ENCODE measurements around the gene CATSPERE. TPM values are rescaled to one million over a fixed set of nuclear protein-coding genes. Genes with fewer than 3 reads are reported as not detected.
"Not testable (repeated sequence)": the region's sequence is repeated elsewhere in the genome, so short reads cannot be mapped to it uniquely, and the experiment has no call there.

The CATSPERE gene
- total RNA-seq, 2 experiments from 2014 or later, result 0.20 to 0.58 TPM

GRCh38 chr1:244672946-244673682, 212.0 kb downstream of the CATSPERE start:
- H3K4me3 Mint-ChIP-seq, result no peak overlapping the region
- H3K27me3 Mint-ChIP-seq, result no peaks in the 10 kb centered on the region
- POLR2A ChIA-PET, result no interaction called here
- no peak for TF ChIP-seq CTCF (IDR thresholded peaks at IDR 0.05)
- DNase-seq (no peak), ATAC-seq (no peak)
- intact Hi-C loops (cut with micrococcal nuclease), result no loop called here
- no peak overlapping the region for H3K27ac Mint-ChIP-seq
- H3K9me3 Mint-ChIP-seq, result no peaks in the 10 kb centered on the region
- CTCF ChIA-PET, result no interaction called here
- peaks cover 25% of the 10 kb centered on the region for H3K4me1 Mint-ChIP-seq (ENCODE audit: low read depth)
- peaks cover 33% of the 10 kb centered on the region for H3K36me3 Mint-ChIP-seq (ENCODE audit: low read depth)

DNA sequence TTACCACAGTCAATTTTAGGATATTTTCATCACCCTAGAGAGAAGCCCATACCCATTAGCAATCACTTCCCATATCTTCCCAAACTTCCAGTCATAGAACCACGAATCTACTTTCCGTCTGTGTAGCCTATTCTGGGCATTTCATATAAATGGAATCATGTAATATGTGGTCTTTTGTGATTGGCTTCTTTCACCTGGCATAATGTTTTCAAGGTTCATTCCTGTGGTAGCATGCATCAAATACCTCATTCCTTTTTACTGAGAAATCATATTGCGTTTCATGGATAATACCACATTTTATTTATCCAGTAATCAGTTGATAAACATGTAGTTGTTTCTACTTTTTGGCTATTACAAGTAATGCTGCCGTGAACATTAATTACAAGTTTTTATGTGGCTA, 213.4 kb downstream of the CATSPERE start:
- intact Hi-C loops (cut with micrococcal nuclease), result no loop called here
- Mint-ChIP-seq H3K36me3 (ENCODE audit: low read depth) (peaks cover 36% of the 10 kb centered on the region), H3K9me3 (no peaks in the 10 kb centered on the region), H3K4me3 (no peak overlapping the region), H3K27ac (no peak overlapping the region), H3K4me1 (ENCODE audit: low read depth) (peaks cover 24% of the 10 kb centered on the region), H3K27me3 (no peaks in the 10 kb centered on the region)
- no peak for TF ChIP-seq CTCF (IDR thresholded peaks at IDR 0.05)
- ATAC-seq (no peak), DNase-seq (no peak)
- POLR2A ChIA-PET, result no interaction called here
- CTCF ChIA-PET, result interaction anchor here (1.1 kb wide), 1 partner anchor 17 kb away, joined by 3 read pairs; no protein-coding TSS in a partner anchor

GRCh38 chr1:244675167-244675566, 214.1 kb downstream of the CATSPERE start:
- Mint-ChIP-seq H3K36me3 (ENCODE audit: low read depth) (peaks cover 37% of the 10 kb centered on the region), H3K9me3 (no peaks in the 10 kb centered on the region), H3K4me1 (ENCODE audit: low read depth) (peaks cover 27% of the 10 kb centered on the region), H3K4me3 (no peak overlapping the region), H3K27ac (no peak overlapping the region), H3K27me3 (no peaks in the 10 kb centered on the region)
- DNase-seq, result no peak
- CTCF ChIA-PET, result interaction anchor here (1.1 kb wide), 1 partner anchor 16 kb away, joined by 3 read pairs; no protein-coding TSS in a partner anchor
- ATAC-seq, result no peak
- POLR2A ChIA-PET, result no interaction called here
- intact Hi-C loops (cut with micrococcal nuclease), result no loop called here
- TF ChIP-seq CTCF (IDR thresholded peaks at IDR 0.05), result no peak

DNA sequence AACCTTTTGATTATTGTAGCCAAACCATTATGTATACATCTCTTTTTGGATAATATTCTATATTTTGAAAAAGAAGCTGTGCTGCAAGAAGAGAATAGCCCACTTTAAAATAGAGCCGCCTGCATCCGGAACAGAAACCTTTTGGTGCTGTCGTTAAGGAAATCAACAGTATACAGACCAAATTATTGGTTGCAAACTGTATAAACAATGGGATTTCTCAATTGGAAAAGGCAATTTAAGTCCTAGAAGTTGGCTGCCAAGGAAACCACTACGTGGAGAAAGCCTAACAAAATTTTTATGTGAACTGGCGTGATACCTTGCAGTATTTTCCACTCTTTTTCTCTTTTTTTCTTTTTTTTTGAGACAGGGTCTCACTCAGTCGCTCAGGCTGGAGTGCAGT, 217.6 kb downstream of the CATSPERE start:
- DNase-seq (no peak), ATAC-seq (no peak)
- Mint-ChIP-seq H3K36me3 (ENCODE audit: low read depth) (peaks cover 40% of the 10 kb centered on the region), H3K9me3 (no peaks in the 10 kb centered on the region), H3K4me3 (no peak overlapping the region), H3K4me1 (ENCODE audit: low read depth) (peaks cover 34% of the 10 kb centered on the region), H3K27ac (no peak overlapping the region), H3K27me3 (no peaks in the 10 kb centered on the region)
- POLR2A ChIA-PET, result no interaction called here
- TF ChIP-seq CTCF (IDR thresholded peaks at IDR 0.05), result no peak
- CTCF ChIA-PET, result no interaction called here
- intact Hi-C loops (cut with micrococcal nuclease), result no loop called here

DNA sequence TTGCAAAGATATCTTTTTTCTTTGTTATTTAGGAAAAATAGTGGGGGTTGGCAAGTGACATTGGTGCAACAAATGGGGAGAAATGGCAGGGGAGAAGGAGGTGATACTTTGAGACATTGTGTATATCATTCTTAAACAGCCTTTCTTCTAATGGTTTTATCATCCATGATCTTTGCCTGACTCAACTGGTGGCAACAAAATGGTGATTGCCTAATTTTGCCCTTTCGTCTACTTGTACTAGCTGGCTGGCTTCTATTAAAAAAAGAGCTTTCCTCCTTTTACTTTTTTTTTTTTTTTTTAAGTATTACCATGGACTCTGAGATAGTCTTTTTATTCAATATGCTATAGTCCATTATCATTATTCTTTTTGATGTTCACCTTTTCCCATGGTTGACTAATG, 219.6 kb downstream of the CATSPERE start:
- intact Hi-C loops (cut with micrococcal nuclease), result no loop called here
- no peak for DNase-seq
- no peaks in the 10 kb centered on the region for H3K27me3 Mint-ChIP-seq
- ChIA-PET POLR2A (no interaction called here), CTCF (no interaction called here)
- peaks cover 30% of the 10 kb centered on the region for H3K4me1 Mint-ChIP-seq (ENCODE audit: low read depth)
- H3K27ac Mint-ChIP-seq, result no peak overlapping the region
- H3K36me3 Mint-ChIP-seq (ENCODE audit: low read depth), result peaks cover 27% of the 10 kb centered on the region
- H3K9me3 Mint-ChIP-seq, result no peaks in the 10 kb centered on the region
- H3K4me3 Mint-ChIP-seq, result no peak overlapping the region
- TF ChIP-seq CTCF (IDR thresholded peaks at IDR 0.05), result no peak
- no peak for ATAC-seq

DNA sequence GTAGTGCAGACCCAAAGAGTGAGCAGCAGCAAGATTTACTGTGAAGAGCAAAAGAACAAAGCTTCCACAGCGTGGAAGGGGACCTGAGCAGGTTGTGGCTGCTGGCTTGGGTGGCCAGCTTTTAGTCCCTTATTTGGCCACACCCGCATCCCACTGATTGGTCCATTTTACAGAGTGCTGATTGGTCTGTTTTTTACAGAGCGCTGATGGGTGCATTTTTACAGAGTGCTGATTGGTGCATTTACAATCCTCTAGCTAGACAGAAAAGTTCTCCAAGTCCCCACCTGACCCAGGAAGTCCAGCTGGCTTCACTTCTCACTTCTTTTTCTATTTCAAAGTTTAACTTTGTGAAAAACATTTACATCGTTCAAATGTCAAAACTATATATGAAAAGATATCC, 221.0 kb downstream of the CATSPERE start:
- Mint-ChIP-seq H3K4me1 (ENCODE audit: low read depth) (peaks cover 27% of the 10 kb centered on the region), H3K36me3 (ENCODE audit: low read depth) (peaks cover 28% of the 10 kb centered on the region)
- ATAC-seq; H3K9me3 Mint-ChIP-seq; intact Hi-C loops (cut with micrococcal nuclease); H3K4me3 Mint-ChIP-seq; POLR2A ChIA-PET; DNase-seq; H3K27me3 Mint-ChIP-seq; H3K27ac Mint-ChIP-seq: not testable (repeated sequence)
- CTCF ChIA-PET, result interaction anchor here (1.0 kb wide), 1 partner anchor 16 kb away, joined by 3 read pairs; no protein-coding TSS in a partner anchor

Data from activated CD8-positive, alpha-beta T cell treated with anti-CD3 and anti-CD28 coated beads for 36 hours (primary cell).